ENCODE results near the gene CPT1C. TPM values are rescaled to one million over a fixed set of nuclear protein-coding genes. Genes with fewer than 3 reads are reported as not detected.

Gene CPT1C
- total RNA-seq, 2 donors from 2014 or later = 1.2 to 2.8 TPM

DNA sequence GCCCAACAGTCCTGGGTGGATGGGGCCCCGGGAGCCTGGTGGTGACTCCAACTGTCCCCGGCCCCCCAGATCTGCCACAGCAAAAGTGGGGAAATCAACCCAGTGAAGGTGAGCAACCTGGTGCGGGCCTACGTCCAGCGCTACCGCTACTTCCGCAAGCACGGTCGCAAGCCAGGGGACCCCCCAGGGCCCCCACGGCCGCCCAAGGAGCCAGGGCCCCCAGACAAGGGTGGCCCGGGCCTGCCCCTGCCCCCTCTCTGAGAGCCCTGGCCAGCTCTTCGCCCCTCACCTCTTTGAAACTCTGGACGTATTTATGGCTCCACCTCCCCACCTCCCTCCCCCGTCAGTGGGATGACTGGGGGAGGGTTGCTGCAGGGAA is 32.8 kb upstream of the CPT1C start:
- TF ChIP-seq, protein P1, sequence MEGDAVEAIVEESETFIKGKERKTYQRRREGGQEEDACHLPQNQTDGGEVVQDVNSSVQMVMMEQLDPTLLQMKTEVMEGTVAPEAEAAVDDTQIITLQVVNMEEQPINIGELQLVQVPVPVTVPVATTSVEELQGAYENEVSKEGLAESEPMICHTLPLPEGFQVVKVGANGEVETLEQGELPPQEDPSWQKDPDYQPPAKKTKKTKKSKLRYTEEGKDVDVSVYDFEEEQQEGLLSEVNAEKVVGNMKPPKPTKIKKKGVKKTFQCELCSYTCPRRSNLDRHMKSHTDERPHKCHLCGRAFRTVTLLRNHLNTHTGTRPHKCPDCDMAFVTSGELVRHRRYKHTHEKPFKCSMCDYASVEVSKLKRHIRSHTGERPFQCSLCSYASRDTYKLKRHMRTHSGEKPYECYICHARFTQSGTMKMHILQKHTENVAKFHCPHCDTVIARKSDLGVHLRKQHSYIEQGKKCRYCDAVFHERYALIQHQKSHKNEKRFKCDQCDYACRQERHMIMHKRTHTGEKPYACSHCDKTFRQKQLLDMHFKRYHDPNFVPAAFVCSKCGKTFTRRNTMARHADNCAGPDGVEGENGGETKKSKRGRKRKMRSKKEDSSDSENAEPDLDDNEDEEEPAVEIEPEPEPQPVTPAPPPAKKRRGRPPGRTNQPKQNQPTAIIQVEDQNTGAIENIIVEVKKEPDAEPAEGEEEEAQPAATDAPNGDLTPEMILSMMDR (IDR thresholded peaks at IDR 0.05) = no peak
- no peak for DNase-seq (ENCODE audit: low spot score)
- H3K27ac ChIP-seq = no peak overlapping the region

DNA sequence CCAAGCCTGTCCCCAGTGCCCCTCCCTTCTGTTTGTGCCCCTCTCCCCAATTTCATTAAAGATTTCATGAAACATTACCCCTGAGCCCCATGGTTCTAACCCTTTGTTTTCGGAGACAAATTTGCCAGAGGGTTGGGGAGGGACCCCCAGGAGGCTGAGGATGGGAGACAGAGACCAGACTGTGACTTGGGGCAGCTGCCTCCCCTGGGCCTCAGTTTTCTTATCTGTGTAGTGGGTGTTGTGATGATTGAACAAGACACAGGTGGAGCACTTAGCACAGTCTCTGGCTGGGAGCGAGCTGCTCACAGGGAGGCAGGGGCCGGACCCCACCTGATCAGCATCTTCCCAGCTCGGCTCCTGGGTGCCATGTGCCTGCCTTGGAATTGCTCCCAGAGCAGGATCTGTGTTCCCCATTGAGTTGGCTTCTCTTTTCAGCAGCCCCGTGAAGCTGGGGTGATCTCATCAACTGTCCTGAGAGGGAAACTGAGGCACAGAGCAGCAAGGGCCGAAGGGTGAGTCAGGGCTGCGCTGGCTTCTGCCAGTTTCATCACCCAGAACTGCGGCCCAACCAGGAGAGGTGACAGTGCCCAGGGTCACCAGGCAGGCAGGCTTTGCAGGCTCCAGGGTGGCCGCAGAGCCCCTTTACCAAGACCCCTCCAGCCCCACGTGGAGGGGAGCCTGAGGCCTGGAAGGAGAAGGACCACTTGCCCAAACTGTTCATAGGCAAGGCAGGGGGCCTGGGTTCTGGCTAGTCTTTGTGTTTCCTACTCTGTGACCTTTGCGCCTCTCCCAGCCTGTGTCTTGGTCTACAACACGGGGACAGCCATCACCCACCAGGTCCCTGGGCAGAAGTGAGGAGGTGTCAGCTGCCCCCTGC is 32.1 kb upstream of the CPT1C start:
- H3K4me3 ChIP-seq = no peak overlapping the region
- no peaks in the 10 kb centered on the region for H3K9me3 ChIP-seq
- H3K27ac ChIP-seq = no peak overlapping the region
- peaks cover 89% of the 10 kb centered on the region for H3K36me3 ChIP-seq
- no peaks in the 10 kb centered on the region for H3K27me3 ChIP-seq
- TF ChIP-seq, protein P1 (IDR thresholded peaks at IDR 0.05) = no peak
- DNase-seq (ENCODE audit: low spot score) = no peak
- H3K4me1 ChIP-seq = peaks cover 0 to 2% of the 10 kb centered on the region in 2 donors

More for the DNA sequence above, 32.8 kb upstream of the CPT1C start:
- Histone ChIP-seq H3K27me3 (no peaks in the 10 kb centered on the region), H3K4me3 (no peak overlapping the region), H3K9me3 (no peaks in the 10 kb centered on the region), H3K36me3 (peaks cover 96% of the 10 kb centered on the region), H3K4me1 (no peaks in the 10 kb centered on the region)

DNA sequence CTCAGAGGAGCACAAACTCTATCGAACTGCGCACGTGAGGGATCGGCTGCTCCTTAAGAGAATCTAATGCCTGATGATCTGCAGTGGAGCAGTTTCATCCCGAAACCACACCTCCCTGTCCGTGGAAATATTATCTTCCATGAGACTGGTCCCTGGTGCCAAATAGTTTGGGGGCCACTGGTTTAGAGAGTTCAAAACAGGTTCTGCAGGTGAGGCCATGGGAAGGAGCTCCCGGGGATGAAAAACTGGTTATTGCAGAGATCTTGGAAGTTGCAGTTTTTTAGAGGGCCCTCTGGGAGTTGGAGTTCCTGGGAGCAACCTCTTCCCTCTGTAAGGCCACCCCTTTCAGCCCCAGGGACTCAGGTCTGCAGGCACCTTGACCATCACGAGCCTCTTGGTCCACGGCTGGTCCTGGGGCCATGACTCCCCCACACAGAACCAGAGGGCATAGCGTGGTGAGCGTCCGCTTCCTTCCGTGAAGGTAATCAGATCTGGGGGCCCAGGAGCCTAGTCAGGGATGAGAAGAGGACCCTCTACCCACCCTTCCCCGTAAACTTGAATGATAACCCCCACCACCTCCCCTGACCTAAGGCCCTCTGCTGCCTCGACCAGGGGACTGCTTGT is 30.5 kb upstream of the CPT1C start:
- Histone ChIP-seq H3K27ac (no peak overlapping the region), H3K4me1 (peaks cover 0 to 16% of the 10 kb centered on the region in 2 donors), H3K9me3 (no peaks in the 10 kb centered on the region), H3K36me3 (peaks cover 73% of the 10 kb centered on the region), H3K27me3 (no peaks in the 10 kb centered on the region), H3K4me3 (no peak overlapping the region)
- TF ChIP-seq, protein P1 (IDR thresholded peaks at IDR 0.05) = no peak
- no peak for DNase-seq (ENCODE audit: low spot score)

DNA sequence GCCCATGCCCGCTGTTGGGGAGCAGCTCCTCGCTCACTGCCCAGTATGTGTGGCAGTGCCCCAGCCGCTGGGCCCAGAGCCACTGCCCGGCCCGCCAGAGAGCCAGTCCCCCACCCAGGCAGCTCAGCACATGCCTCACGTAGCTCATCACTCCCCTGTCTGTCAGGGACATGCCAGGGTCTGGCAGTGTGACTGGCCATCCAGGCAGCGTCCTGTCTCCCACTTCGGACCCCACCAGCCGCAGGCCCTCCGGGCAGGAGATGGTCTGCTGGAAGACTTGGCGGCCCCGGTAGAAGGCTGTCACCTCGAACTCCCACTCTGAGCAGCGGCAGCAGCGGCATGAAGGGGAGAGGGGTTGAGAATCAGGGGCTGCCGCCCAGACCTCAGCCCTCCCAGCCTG is 28.9 kb upstream of the CPT1C start:
- Histone ChIP-seq H3K4me1 (peaks cover 0 to 27% of the 10 kb centered on the region in 2 donors), H3K27ac (no peak overlapping the region), H3K9me3 (no peaks in the 10 kb centered on the region), H3K4me3 (no peak overlapping the region), H3K36me3 (peaks cover 57% of the 10 kb centered on the region), H3K27me3 (no peaks in the 10 kb centered on the region)
- no peak for DNase-seq (ENCODE audit: low spot score)
- TF ChIP-seq, protein P1 (IDR thresholded peaks at IDR 0.05) = no peak

DNA sequence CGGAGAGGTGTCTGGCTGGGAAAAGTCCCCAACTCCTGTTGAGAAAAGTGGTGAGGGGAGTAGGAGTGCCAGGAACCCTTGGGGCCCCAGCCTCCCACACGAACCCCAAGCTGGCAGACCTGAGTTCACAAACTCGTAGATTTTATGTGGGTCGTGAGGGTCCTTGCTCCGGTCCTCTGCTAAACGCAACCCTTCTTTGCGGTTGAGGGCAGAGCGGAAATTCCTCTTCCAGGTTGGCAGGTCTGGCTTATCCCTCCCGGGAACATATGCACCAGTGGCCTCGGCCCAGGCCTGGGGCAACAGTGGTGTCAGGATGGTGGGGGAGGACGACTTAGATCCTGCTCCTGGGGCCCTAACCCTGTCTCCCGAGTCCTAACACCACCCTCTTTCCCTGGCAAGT is 27.7 kb upstream of the CPT1C start:
- H3K27ac ChIP-seq = no peak overlapping the region

More for the DNA sequence above, 27.7 kb upstream of the CPT1C start:
- H3K27me3 ChIP-seq = no peaks in the 10 kb centered on the region
- H3K36me3 ChIP-seq = peaks cover 45% of the 10 kb centered on the region
- DNase-seq (ENCODE audit: low spot score) = no peak
- no peak overlapping the region for H3K4me3 ChIP-seq
- H3K4me1 ChIP-seq = peaks cover 0 to 30% of the 10 kb centered on the region in 2 donors
- TF ChIP-seq, protein P1 (IDR thresholded peaks at IDR 0.05) = no peak
- H3K9me3 ChIP-seq = no peaks in the 10 kb centered on the region

All from right atrium auricular region (tissue), 2 donors.